Measurements from ENCODE around the gene COL13A1.

DNA sequence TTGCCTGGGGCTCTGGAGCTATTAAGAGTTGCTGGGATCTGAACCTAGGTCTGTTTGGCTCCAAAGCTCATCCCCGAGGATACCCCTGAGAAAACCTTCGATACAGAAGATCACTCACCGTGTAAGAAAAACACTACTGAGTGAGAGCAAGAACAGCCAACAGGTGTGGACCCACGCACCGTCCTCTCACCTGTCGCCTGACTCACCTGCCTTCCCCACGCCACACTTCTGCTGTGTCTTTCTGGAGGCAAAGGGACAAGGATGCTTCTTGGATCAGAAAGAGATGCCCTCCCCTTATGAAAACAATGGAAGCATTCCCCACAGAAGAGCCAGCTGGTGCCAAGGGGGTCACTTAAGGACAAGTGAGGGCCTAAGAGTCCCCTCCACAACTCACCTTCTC, 46.7 kb downstream of the COL13A1 start:
- TF ChIP-seq, protein P1, sequence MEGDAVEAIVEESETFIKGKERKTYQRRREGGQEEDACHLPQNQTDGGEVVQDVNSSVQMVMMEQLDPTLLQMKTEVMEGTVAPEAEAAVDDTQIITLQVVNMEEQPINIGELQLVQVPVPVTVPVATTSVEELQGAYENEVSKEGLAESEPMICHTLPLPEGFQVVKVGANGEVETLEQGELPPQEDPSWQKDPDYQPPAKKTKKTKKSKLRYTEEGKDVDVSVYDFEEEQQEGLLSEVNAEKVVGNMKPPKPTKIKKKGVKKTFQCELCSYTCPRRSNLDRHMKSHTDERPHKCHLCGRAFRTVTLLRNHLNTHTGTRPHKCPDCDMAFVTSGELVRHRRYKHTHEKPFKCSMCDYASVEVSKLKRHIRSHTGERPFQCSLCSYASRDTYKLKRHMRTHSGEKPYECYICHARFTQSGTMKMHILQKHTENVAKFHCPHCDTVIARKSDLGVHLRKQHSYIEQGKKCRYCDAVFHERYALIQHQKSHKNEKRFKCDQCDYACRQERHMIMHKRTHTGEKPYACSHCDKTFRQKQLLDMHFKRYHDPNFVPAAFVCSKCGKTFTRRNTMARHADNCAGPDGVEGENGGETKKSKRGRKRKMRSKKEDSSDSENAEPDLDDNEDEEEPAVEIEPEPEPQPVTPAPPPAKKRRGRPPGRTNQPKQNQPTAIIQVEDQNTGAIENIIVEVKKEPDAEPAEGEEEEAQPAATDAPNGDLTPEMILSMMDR (IDR thresholded peaks at IDR 0.05): no peak
- no peak for TF ChIP-seq POLR2AphosphoS5 (IDR thresholded peaks at IDR 0.05; ENCODE audit: insufficient read depth in 1 of 2, low read depth in 1 of 2)
- no peak for TF ChIP-seq POLR2A (IDR thresholded peaks at IDR 0.05)

All from vagina (tissue), 2 donors.